AG08396 (cell line): ENCODE results near the gene SFMBT2.

Experiments used
- DNase-seq: peaks from one replicate; pipeline ENCODE4 v3.0.0; 2012; ENCODE audit warnings: low spot score, mixed read lengths

The SFMBT2 gene

DNA sequence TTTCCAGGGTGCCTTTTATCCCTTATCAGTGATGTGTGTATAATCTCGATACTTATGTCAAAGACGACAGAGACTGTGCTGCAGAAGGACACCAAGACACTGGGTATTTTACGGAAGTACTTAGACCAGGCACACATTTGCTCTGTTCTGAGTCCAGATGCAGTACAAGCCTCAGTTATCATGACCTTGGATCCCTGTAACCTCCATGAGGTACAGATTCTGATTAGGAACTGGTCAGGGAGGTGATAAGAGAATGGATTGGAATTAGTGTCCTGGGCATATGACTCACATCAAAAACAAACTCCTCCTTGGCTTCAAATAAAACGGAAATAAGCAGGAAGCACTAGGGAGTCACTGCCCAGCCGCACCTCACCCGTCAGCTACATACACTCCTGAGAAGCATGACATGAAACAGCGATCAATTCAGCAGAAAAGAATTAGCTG, 146.5 kb downstream of the SFMBT2 start:
- no peak for DNase-seq

DNA sequence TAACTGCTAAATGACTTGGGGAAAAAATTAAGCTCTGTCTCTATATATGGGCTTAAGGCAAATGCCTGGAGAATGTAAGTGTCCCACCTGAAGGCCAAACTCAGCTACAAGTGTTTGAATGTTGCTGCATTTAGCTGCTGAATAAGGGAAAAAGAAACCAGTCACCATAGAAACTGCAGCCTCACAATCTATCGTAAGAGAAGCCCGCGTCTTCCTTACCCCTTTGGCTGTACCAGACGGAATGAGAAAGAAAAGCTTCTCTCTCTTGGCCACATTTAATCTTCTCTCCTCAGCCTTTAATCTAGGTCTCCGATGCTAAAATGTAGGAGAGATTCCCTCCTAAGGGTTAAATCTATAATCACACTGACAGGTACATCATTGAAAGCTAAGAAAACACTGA, 147.2 kb downstream of the SFMBT2 start:
- no peak for DNase-seq

DNA sequence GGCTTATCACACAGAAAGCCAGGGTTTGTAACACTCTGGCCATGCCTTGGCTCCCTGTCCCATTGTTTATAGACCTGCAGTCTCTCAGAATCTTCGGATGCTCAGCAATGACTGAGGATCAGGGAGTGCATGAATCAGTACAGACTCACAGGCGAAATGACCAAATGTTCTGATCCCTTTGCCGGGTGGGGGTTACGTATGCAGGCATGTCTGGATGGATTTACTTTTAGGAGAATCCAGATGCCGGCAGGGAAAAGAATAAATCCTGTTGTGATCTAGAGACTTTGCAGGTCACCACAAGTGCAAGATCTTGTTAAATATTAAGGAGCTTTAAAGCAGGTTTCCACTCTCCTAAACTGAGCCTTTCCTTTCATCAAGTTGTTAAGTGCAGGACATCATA, 149.5 kb downstream of the SFMBT2 start:
- DNase-seq: no peak

DNA sequence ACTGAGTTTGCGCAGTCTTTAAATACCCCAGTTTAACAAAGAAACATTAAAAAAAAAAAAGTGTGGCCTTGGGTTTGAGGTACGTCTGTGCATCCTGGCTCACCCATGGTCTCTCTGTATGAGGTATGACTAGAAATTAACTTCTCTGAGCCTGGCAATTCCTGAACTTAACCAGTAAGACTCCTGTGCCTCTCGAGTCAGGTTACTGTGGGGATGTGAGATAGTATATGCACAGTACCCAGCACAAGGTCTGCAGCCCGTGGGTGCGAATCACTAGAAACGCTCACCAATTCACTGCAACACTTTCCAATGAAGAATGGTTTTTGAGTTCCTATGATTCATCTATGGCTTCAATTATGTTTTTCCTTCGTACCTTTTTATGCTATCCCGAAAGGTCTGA, 149.9 kb downstream of the SFMBT2 start:
- DNase-seq: no peak

DNA sequence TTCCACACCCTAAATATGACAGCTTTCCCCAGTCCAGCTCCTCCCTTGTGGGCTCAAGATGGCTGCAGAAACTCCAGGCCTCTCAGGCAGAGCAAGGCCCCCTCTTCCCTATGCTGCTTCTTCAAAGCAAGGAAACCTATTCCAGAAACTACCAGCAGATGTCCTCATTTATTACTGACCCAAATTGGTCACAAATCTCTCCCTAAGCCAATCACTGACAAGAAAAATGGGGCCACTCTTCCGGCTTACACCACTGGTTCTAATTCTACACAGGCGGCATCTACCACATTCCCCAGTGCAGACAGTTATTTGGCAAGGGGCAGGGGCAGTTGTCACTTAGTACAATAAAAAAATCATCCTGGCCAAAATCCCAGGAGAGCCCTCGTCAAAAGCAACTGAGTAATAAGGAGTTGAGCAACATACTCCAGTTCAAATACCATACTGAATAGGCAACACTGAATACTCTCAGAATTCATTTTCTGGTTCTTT, 150.4 kb downstream of the SFMBT2 start:
- DNase-seq: peak; percentile 39

DNA sequence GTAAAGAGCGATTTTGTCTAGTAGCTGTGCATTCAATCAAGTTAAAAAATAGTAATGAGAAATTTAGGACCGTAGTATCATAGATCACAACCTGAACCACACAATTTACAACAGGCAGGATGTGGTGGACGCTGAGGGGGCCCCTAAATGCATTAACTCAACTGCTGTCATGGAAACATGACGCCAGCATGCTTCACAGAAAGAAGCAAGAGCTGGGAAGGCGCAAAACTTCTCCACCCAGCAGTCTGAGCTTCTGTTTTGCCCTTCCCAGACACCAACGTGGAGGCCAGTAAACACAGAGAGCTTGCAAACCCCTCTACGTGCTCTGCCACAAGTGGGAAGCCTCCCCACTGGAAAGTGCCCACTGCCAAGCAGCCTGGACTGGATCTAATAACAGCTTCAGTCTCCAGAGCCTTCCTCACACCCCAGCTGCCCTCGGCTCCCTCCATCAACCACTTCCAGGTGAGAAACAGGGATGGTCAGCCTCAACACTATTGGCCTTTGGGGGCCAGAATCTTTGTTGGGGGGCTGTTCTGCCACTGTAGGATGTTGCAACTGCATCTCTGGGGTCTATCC, 151.8 kb downstream of the SFMBT2 start:
- no peak for DNase-seq

DNA sequence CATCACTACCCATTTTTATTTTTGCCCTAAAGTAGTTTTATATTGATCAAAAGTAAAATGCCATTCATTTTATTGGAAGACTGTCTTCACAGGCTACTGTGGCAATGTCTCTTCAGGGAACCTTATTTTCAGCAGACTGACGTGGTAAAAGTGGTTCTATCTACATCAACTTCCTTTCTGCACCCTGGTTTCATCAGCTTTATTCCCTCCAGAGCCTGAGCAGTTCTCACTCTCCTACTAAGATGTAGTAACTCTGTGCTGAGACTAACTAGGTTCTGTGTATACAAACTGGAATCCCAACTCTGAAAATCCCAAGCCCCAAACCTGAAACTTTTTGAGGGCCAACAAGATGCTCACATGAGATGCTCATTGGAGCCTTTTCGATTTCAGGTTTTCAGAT, 155.3 kb downstream of the SFMBT2 start:
- no peak for DNase-seq

DNA sequence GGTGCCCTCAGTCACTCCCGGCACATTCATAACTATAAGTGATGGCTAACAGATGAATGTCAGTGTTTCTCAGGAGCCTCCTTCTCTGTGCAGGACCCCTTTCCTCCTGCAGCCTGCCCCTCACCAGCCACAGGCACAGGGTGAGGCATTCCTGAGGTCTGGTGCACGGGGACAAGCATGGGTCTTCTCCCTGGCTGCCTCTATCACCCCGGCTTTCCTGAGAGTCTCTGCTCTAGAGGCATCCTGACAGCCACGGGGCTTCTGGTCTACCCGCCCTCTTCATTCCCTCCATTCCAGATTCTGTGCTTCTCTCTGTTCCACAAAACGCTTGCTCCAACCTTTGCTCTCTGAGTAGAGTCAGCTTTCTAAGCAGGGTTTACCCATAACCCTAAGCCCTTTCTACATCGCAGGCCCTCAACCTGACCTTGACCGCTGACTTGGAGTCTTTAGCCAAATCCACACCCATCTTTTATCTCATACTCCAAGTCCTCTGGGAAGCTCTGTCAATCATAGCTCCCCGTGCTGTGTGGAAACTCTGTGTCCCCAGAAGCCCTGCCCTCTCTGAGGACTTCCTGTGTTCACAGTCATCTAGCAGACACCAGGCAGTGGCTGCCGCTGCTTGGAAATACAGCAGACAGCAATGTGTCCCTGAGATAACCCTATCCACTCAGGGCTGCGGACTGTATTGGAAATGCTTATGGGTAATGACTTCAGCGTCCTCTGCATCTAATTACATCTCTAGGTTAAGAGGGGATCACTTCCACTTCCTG, 159.0 kb downstream of the SFMBT2 start:
- DNase-seq: no peak

DNA sequence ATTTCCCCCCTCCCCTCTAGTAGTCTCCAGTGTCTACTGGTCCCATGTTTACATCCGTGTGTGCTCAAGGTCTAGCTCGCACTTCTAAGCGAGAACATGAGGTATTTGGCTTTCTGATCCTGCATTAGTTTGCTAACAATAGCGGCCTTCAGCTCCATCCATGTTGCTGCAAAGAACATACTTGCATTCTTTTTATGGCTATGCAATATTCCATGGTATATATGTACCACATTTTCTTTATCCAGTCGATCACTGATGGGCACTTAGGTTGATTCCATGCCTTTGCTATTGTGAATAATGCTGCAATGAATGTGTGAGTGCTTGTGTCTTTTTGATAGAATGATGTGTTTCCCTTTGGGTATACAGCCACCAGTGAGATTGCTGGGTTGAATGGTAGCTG, 160.6 kb downstream of the SFMBT2 start:
- no peak for DNase-seq

DNA sequence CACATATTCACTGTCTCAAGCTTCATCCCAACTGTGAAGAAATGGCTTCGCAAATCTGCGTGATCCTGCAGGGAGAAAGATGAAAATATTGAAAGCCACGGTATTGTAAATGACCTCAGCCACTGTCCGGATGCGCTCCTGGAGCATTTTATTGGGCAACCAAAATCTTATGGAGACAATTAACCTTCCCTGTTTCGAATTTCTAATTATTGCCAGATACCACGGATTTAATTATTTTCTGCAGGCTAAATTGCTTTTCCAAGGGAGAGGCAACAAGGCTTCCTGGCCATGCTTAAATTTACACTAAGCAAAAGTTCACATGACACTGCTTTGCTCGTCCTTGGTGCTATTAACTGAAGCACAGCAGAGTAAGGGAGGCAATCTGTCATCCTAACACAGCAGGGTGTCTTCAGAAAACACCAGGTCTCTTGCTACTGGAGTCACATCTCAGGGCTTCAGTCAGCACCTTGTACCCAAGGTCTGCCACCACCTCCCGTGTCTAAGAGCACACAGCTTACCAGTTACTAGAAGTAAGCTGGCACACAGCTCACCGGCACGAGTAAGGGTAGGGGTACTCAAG, 162.2 kb downstream of the SFMBT2 start:
- DNase-seq: no peak

DNA sequence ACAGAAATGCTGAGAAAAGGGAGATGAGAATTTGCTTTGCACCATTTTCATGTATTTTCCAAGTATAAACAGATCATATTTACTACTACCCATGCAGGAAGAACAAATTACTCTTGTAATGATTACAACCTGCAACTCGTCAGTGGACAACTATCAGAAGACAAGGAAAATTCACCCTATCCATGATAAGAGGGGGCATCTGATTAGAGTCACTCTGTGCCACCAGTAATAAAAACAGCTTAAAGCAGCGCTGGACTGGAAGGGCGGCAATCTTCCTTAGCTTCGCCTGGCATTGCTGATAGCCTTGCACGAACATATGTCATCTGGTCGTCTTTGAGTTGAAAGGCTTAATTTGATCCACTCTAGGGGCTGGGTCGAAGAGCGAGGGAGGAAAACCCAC, 162.7 kb downstream of the SFMBT2 start:
- no peak for DNase-seq

DNA sequence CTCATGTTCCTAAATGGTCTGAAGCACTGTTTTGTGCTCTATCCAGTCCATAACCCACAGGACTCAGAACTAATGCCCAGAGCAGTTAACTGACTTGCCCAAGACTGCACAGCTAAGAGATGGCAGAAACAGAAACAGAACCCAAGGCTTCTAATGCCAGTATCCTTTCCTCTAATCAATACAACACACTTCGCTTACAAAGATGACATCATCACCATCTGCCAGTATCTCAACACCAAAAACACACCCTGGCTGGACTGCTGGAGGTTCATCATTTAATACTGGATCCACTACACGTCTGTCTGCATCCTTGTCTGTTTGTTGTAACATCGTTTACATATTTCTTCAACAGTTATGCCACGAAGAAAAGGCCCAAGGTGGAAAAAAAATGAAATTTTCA, 165.3 kb downstream of the SFMBT2 start:
- DNase-seq: no peak

DNA sequence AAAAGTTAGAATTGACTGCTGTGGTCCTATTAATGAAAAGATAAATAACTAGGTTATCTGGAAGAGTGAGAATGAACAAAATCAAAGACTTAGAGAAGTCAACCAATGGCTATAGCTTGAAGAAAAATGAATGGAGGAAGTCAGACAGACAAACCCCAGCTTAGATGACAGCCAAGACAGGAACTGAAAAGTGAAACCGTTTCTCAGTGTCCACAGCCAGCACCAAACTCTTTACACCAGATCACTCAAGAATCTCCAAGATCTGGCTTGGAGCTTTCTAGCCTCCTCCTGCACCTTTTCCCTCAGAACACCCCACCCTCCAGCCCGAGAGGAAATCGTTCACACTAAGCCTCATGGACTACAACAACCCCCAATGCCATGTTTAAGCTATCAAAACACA, 167.0 kb downstream of the SFMBT2 start:
- DNase-seq: no peak

DNA sequence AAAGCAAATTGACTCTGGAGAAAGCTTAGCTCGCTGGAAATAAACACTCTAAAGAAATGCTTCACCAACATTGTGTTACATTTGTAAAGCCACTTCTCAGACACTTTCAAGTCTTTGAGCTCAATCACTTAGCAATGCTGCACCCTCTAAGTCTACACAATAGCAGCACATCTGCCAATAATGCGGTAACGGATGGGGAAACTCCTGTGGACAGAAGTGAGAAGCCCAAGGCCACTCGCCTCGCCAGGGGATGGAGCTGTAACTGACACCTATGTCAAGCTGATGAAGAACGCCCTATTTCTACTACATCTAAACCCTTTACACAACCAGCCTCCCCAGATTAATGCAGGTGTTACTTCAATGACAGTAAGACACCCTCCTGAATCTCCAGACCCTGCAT, 167.7 kb downstream of the SFMBT2 start:
- DNase-seq: no peak

DNA sequence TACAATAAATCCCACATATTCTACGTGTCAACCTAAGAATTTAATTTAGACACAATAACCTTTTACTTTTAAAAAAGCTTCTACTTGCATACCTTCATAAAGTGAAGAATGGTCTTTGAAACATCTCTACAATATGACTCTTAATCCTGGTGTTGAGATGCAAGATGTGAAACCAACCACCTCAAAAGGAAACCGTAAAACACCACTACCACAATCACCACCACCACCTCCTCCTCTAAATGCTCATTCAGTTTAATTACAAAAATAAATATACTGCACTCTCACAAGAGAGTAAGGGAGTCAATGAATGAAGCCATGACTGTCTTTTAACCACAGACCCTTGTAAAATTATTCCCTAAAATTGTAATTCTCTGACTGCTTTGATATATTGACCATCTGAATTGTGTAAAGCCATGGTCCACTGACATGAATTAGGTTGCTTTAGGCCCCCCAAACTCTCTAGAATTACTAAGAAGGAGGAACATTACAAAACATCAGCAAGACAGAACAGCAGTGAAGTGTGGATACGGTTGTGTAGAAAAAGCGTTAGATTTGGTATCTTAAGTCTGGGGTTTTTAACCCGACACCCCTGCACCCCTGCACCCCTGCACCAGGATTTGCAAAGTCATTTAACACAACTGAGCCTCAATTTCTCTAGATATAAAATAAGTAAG, 171.4 kb downstream of the SFMBT2 start:
- no peak for DNase-seq

DNA sequence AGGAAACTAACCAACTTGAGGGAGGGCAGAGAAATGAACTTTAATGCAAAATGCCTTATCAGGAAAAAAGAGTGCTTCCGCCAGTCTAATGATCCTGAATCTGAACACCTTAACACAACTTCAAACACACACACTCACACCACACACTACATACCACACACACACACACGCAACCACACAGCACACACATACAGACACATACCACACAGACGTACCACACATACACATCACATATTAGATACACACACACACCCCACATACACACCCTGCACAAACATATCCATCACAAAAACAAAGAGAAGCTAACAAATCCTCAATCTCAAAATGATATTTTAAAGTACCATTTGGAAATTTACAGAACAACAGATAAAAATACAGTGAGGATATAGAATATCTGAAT, 175.5 kb downstream of the SFMBT2 start:
- no peak for DNase-seq

DNA sequence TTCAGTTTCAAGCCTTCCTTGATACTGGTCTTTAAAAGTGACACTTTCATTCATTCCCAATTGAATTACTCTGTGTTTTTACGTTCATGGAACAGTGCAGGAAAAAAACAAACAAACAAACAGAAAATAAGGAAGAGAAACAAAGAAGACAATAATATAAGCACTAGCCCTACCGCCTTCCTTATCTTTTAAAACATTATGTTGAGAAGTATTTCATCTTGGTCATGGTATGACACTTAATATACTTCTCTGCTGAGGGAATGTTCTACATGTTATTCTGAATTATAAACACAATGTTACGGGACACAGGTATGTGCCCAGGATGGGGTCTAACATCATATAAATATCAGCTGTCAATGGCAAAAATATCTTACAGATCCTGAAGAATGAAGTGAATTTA, 176.7 kb downstream of the SFMBT2 start:
- no peak for DNase-seq

DNA sequence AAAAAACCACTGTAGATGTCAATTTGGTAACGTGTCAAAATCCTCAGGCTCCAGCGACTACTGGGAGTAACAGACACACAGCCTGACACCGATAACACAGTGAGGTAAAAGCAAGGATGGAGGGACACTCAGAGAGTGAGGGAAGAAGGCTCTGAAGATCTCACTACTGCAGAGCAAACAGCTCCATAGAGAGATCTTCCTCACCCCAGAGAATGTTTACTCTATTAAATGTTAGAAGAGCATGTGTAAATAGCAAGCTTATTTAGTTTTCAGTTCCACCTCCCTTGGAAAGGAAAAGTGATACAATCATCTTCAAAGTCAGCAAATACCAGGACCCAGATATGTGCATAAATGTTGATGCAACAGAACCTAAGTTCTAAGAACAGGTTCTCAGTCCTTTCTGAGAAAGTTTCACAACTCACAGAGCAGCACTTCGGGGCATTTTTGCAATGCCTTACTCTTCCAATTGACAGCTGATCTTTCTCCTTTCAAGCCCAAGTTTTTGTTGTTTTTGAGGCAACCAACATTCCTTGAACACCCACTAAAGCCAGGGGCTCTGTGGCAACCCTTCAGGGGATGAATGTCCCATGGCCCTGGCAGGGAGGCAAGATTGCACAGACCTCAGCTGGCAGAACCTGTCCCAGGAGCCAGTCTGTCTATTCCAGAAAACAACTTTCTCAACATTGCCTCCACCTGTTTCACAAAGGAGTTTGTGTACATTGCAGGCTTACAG, 177.4 kb downstream of the SFMBT2 start:
- DNase-seq: no peak

DNA sequence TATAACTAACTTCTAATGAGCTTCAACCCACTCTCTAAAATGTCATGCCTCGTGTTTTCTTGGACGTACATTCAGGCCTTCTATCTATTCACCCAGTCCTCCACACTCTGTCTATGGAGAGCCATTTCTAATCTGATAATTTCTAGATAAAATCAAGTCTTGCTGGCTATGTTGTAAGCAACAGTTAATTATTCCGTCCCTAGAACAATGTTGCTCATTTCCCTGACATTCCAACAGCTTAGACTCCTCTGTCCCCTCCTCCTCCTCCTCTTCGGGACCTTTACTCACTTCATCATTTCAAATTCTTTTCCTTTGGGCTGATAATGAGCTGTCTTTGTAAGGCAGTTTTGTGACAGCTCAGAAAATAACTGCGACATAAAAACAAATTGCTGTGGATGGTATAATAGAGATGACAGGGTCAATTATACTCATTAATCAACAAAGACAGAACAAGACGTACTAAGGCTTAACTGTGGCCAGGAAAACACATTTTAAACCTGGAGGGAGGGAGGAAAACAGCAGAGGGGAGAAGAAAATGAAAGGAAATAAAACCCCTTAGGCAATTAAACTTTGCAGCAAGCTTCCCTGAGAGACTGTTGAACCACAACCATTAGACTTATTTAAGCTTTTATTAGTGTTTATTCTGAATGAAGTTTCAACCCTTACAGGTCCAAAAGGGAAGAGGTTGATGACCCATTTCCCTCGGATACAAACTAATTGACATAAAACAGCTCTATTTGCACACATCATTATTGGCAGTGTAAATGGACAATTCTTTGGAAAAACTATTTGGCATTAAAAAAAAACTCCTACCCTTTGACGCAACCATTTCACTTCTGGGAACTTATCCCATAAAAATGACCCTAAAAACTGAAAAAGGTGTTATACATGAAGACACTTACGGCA, 179.1 kb downstream of the SFMBT2 start:
- no peak for DNase-seq

DNA sequence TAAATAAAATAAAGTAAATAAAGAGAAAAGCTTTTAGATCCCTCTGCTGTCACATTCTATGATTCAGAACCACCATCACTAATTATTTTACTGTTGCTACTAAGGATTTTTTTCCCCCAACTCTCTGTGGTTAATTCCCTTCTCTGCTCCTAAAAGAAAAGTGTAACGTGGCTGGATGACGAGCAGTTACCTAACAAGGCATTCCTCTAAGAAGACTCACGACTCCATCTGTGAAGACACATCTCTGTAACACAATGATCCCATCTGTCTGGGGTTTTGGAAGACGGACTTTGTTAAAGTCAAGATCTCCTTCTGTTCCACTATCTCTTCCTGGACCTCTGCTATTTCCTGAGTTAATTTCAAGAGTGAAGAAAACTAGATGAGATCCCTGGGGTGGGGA, 179.9 kb downstream of the SFMBT2 start:
- DNase-seq: no peak

DNA sequence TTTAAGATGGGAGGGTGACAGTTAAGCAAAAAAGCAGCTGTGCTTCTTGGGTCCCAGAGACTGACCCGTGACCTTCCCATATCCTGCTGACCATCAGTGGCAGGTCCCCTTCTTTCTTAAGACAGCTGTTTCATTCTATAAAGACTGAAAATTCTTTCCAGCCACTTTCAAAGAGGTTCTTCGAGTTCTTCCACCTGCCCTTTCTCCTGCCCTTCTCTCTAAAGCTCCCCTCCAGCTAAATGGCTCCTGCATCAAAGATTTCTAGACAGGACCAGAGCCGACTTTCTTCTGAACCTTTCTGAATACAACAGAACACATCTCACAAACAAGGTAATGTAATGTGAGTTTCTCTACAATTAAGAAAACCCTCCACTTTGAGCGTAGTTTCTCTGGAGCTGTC, 180.8 kb downstream of the SFMBT2 start:
- no peak for DNase-seq
